COLO668 (cell line): ENCODE results near the gene MYCL.

Experiments
- DNase-seq: peaks from one replicate; lab custom pipeline; 2025; ENCODE audit not compliant: unreplicated experiment; lab: John Stamatoyannopoulos, UW

The MYCL gene

GRCh38 chr1:39901714-39902459 lies at the start of gene MYCL:
Gene MYCL (minus strand): TSS chr1:39901917. CDS start chr1:39901434, 483 bp downstream.
- DNase-seq: peak; percentile 100

- DNase-seq: no peak
Observed at GRCh38 chr1:39949891-39950290, 48.2 kb upstream of the MYCL start.

GRCh38 chr1:39947260-39947659 lies 45.5 kb upstream of the MYCL start:
- no peak for DNase-seq

- no peak for DNase-seq
Observed at GRCh38 chr1:39946216-39946615, 44.5 kb upstream of the MYCL start.

- DNase-seq: no peak
Observed at GRCh38 chr1:39944410-39945112, 42.8 kb upstream of the MYCL start.

GRCh38 chr1:39943471-39944290 lies 42.0 kb upstream of the MYCL start:
- no peak for DNase-seq

GRCh38 chr1:39940980-39941871 lies 39.5 kb upstream of the MYCL start:
- no peak for DNase-seq

GRCh38 chr1:39940253-39940652 lies 38.5 kb upstream of the MYCL start:
- DNase-seq: no peak

GRCh38 chr1:39938856-39939255 lies 37.1 kb upstream of the MYCL start:
- DNase-seq: no peak

GRCh38 chr1:39936724-39937491 lies 35.2 kb upstream of the MYCL start:
- no peak for DNase-seq

- DNase-seq: no peak
Observed at GRCh38 chr1:39933956-39934941, 32.5 kb upstream of the MYCL start.

GRCh38 chr1:39928809-39929587 lies 27.3 kb upstream of the MYCL start:
- DNase-seq: no peak

GRCh38 chr1:39927538-39927937 lies 25.8 kb upstream of the MYCL start:
- DNase-seq: no peak

- DNase-seq: no peak
Observed at GRCh38 chr1:39926820-39927219, 25.1 kb upstream of the MYCL start.

- no peak for DNase-seq
Observed at GRCh38 chr1:39926343-39926793, 24.7 kb upstream of the MYCL start.

- no peak for DNase-seq
Observed at GRCh38 chr1:39925721-39926342, 24.1 kb upstream of the MYCL start.

- no peak for DNase-seq
Observed at GRCh38 chr1:39922251-39922688, 20.6 kb upstream of the MYCL start.
